Brain microvascular endothelial cell (primary cell): Measurements from ENCODE around the gene KLHL25.

ENCODE experiments used
- DNase-seq: peaks from one replicate; pipeline ENCODE4 v3.0.0-alpha.2; 2020
- H3K27ac ChIP-seq: fragments of 250-450 bp; sonication (Bioruptor Pico); 2 replicates; pipeline ENCODE4 v1.5.1; 2020; ENCODE audit warnings: mild to moderate bottlenecking, moderate library complexity
- H3K27me3 ChIP-seq: fragments of 250-450 bp; sonication (Bioruptor Pico); replicated peaks from 2 replicates; pipeline ENCODE4 v1.5.1; 2020; ENCODE audit warnings: mild to moderate bottlenecking
- H3K36me3 ChIP-seq: fragments of 250-450 bp; sonication (Bioruptor Pico); replicated peaks from 2 replicates; pipeline ENCODE4 v1.5.1; 2020; ENCODE audit warnings: mild to moderate bottlenecking
- H3K4me3 ChIP-seq: 2 replicates; pipeline ENCODE4 v1.5.1; 2011; ENCODE audit warnings: low read depth, mild to moderate bottlenecking, control low read depth, low read length, moderate library complexity
- in situ Hi-C: cut with HindIII; loops from 2 replicates; pipeline ENCODE4 v1.10.0; 2017; ENCODE audit warnings: low sequenced_read_pairs, low pct_ligation_motif_present
- TF ChIP-seq, protein P1 (sequence below): IDR thresholded peaks from 2 replicates; pipeline ENCODE4 v1.5.1; 2011; ENCODE audit warnings: low read depth, mild to moderate bottlenecking, moderate library complexity, low read length, control low read depth, inconsistent platforms; ENCODE audit errors: missing control alignments

The KLHL25 gene

DNA sequence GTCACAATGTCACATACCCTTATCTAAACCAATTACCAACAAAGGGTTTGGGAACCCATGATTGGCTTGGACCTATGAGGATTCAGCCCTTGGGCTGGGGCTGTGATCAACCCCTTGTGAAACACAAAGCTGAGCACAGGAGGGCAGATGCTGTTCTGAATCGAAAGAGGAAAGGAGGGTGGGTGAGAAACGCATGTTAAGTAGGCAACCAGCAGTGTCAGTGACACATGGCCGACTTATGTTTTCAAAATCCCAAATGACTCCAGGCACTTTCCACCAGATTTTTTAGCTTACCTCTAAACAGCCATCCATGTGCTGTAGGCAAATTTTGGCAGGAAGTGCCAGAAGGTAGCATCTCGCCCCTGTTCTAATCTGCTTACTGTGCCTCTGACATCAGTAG lies 34.1 kb upstream of the KLHL25 start:
- TF ChIP-seq, protein P1, sequence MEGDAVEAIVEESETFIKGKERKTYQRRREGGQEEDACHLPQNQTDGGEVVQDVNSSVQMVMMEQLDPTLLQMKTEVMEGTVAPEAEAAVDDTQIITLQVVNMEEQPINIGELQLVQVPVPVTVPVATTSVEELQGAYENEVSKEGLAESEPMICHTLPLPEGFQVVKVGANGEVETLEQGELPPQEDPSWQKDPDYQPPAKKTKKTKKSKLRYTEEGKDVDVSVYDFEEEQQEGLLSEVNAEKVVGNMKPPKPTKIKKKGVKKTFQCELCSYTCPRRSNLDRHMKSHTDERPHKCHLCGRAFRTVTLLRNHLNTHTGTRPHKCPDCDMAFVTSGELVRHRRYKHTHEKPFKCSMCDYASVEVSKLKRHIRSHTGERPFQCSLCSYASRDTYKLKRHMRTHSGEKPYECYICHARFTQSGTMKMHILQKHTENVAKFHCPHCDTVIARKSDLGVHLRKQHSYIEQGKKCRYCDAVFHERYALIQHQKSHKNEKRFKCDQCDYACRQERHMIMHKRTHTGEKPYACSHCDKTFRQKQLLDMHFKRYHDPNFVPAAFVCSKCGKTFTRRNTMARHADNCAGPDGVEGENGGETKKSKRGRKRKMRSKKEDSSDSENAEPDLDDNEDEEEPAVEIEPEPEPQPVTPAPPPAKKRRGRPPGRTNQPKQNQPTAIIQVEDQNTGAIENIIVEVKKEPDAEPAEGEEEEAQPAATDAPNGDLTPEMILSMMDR = no peak
- H3K36me3 ChIP-seq = no peaks in the 10 kb centered on the region
- H3K27ac ChIP-seq = no peak overlapping the region
- no peaks in the 10 kb centered on the region for H3K27me3 ChIP-seq
- DNase-seq = no peak
- in situ Hi-C loops = no loop called here
- H3K4me3 ChIP-seq = no peak overlapping the region

DNA sequence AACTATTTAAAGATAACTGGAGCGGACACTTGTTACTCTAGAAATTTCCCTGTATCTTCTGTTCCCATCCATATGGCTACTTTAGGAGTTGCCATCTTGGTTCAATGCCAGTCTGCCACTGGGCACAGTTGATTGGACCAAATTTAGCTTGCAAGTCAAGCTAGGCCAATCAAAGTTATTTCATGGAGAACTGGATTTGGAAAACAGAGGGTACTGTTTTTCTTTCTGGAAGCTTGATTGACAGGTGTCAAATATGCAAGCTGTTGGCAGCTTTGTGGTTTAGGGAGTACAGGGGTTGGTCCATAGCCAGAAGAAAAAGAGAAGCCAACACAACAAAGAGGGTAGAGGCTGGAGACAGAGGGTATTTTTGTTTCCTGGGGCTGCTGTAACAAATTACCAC lies 33.4 kb upstream of the KLHL25 start:
- TF ChIP-seq, protein P1 = no peak
- H3K4me3 ChIP-seq = no peak overlapping the region
- H3K27me3 ChIP-seq = no peaks in the 10 kb centered on the region
- no peak overlapping the region for H3K27ac ChIP-seq
- no peak for DNase-seq
- in situ Hi-C loops = no loop called here
- H3K36me3 ChIP-seq = no peaks in the 10 kb centered on the region

DNA sequence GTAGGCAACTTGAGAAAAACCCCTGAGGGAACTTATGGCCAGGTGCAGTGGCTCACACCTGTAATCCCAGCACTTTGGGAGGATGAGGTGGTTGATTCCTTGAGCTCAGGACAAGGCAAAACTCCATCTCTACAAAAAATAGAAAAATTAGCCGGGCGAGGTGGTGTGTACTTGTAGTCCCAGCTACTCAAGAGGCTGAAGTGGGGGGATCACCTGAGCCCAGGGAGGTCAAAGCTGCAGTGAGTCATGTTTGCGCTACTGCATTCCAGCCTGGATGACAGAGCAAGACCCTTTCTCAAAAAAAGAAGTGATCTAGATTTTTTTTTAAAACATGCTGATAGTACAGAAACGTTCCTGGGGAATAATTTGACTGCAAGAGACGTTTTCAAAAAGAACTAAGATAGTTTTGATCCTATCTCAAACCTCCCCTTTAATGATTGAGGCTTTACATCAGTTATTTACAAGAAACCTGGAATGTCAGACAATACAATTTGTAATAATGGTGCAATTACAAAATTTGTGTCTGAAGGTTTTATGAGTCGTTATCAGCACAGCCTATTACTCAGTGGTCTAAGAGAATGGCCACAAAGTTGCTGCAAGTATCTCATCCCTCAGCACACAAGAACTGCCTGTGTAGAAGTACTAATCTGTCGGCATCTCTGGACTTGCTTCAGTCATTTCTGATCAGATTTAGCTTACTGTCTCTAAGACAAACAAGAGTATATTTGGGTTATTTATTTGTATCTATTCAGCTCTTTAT lies 32.2 kb upstream of the KLHL25 start:
- in situ Hi-C loops = no loop called here
- no peaks in the 10 kb centered on the region for H3K27me3 ChIP-seq
- no peak overlapping the region for H3K27ac ChIP-seq
- TF ChIP-seq, protein P1 = no peak
- no peak for DNase-seq
- no peak overlapping the region for H3K4me3 ChIP-seq
- H3K36me3 ChIP-seq = no peaks in the 10 kb centered on the region

DNA sequence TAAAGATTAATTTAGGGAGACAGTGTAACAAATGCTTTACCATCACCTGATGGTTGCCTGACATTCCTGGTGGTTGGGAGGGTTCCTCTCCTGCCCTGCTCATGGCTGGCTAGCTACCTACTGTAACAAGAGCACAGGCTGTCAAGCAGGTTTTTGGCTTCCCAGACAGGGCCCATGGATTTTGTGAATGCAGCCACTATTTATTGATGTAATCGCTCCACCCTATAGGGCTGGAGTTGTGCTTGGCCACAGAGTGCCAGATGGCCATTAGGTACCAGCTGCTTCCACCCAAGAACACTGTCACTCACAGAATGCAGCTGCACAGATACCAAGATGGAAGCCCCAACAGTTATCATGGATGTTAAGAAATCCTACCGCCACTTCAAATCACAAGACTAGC lies 31.0 kb upstream of the KLHL25 start:
- no peak overlapping the region for H3K4me3 ChIP-seq
- H3K27me3 ChIP-seq = no peaks in the 10 kb centered on the region
- H3K27ac ChIP-seq = no peak overlapping the region
- no peak for DNase-seq
- TF ChIP-seq, protein P1 = no peak
- in situ Hi-C loops = no loop called here
- no peaks in the 10 kb centered on the region for H3K36me3 ChIP-seq

DNA sequence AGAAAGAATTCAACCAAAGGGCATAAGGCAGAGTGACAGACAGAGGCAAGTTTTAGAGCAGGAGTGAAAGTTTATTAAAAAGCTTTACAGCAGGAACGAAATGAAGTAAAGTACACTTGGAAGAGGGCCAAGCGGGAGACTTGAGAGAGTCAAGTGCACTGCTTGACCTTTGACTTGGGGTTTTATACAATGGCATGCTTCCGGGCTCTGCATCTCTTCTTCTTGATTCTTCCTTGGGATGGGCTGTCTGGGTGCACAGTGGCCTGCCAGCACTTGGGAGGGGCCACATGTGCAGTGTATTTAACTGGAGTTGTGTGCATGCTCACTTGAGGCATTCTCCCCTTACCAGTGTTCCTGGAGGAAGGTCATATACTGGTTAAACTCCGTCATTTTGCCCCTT lies 30.4 kb upstream of the KLHL25 start:
- Histone ChIP-seq H3K36me3 (no peaks in the 10 kb centered on the region), H3K27me3 (no peaks in the 10 kb centered on the region), H3K4me3 (no peak overlapping the region), H3K27ac (no peak overlapping the region)
- in situ Hi-C loops = no loop called here
- TF ChIP-seq, protein P1 = no peak
- no peak for DNase-seq

DNA sequence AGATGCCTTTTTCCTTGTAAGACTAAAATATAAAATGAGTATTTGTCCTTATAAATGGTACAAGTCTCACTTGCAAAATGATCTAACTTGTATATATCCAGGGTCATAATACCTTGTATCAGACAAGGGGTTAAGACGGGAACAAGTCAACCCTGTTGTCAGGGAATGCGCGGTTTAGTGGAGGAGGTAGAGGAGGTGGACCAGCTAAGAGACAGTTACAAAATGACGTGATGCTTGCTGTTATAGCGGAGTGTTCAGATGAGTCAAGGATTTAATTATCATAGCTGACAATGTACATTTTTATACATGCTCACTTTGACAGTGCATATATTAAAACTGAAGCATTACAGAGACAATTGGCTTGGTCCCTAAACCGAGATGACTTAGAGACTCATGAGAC lies 26.8 kb upstream of the KLHL25 start:
- no peak overlapping the region for H3K27ac ChIP-seq
- H3K4me3 ChIP-seq = no peak overlapping the region
- in situ Hi-C loops = no loop called here
- no peaks in the 10 kb centered on the region for H3K36me3 ChIP-seq
- TF ChIP-seq, protein P1 = no peak
- no peak for DNase-seq
- no peaks in the 10 kb centered on the region for H3K27me3 ChIP-seq
